NCI-H128 (cell line): ENCODE measurements around the gene ZNF554.
"Not testable (repeated sequence)": the region's sequence is repeated elsewhere in the genome, so short reads cannot be mapped to it uniquely, and the experiment has no call there.

Experiments used
- DNase-seq: peaks from one replicate; lab custom pipeline; 2025; ENCODE audit not compliant: unreplicated experiment; lab: John Stamatoyannopoulos, UW

The ZNF554 gene

DNA sequence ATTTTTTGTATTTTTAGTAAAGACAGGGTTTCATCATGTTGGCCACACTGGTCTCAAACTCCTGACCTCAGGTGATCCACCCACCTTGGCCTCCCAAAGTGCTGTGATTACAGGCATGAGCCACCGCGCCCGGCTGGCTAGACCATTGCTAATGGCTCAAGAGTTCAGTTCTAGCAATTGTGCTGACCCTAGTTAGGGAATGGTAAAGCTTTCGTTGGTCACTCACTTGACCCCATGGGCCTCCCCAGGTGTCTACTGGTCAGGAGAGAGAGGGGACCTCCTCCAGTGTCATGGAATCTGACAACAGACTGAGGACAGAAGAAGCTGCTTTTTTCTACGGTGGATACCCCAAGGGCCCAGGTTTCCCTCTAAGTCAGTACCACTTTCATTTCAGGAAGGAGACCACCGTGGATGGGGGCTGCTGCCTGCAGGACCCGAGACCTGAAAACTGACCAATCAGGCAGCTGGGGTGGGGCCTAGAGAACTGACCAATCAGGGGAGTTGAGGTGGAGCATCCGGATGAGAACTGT is 46.9 kb downstream of the ZNF554 start:
- DNase-seq: no peak

DNA sequence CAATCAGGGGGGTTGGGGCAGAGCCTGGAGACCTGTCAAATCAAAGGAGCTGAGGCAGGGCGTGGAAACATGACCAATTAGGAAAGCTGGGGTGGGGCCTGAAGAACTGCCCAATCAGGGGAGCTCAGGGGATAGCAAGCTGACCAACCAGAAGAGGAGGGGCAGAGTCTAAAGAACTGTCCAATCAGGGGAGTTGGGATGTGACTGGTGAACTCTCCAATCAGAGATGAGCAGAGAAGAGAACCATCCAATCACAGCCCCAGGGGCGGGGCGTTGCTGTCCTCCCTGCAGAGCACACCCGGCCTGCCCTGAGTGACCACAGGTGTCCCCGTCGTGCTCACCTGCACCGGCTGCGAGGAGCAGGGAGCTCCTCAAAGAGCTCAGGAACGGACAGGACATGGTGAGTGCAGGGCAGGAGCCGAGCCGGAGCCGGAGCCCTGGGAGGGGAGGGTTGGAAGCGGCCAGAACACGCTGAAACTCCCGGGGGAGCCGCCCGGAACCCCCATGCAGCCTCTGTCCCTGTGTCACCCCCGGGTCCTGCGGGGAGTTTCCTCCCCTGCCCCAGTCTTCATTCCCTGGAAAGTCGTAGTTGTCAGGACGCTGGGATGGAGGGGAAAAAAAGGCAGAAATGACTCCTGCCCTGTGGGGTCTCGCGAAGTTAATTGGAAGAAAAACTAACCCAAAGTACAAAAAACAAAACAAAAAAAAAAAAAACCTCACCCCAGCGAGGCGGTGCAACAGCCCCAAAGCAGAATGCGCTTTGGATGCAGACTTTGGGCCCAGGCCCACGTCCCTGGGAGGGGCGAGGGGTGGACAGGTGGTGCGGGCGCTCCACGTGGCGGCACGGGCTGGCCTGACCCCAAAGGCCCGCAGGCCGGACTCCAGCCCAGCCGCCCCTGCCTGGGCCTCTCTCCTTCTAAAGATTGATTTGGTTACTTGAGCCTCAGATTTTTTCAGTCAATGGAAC is 47.6 kb downstream of the ZNF554 start, which contains the start of gene ZNF556:
Gene ZNF556 (plus strand): TSS at position 311 of the 967 bp plus-strand sequence. CDS start 87 bp downstream, at position 398.
- DNase-seq: no peak

DNA sequence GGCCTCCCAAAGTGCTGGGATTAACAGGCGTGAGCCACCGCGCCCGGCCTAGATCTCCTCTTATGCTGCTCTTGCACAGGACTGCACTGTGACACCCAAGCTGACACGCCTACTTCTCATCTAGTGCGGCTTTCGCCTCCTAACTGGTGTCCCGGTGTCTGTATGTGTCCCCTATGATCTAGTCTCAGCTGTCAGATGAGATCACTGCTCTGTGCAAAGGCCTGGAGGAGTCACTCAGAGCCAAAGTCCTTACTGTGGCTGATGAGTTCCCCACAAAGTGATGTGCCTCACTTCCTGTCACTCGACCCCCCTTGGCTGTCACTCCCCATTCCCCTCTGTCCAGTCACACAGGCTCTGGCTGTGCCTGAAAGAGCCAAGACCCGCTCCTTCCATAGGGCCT is 50.0 kb downstream of the ZNF554 start:
- DNase-seq: no peak

DNA sequence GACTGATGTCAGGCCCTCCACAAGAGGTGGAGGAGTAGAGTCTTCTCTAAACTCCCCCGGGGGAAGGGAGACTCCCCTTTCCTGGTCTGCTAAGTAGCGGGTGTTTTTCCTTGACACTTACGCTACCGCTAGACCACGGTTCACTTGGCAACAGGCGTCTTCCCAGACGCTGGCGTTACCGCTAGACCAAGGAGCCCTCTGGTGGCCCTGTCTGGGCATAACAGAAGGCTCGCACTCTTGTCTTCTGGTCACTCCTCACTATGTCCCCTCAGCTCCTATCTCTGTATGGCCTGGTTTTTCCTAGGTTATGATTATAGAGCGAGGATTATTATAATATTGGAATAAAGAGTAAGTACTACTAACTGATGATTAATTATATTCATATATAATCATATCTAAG is 52.5 kb downstream of the ZNF554 start:
- not testable (repeated sequence) for DNase-seq

DNA sequence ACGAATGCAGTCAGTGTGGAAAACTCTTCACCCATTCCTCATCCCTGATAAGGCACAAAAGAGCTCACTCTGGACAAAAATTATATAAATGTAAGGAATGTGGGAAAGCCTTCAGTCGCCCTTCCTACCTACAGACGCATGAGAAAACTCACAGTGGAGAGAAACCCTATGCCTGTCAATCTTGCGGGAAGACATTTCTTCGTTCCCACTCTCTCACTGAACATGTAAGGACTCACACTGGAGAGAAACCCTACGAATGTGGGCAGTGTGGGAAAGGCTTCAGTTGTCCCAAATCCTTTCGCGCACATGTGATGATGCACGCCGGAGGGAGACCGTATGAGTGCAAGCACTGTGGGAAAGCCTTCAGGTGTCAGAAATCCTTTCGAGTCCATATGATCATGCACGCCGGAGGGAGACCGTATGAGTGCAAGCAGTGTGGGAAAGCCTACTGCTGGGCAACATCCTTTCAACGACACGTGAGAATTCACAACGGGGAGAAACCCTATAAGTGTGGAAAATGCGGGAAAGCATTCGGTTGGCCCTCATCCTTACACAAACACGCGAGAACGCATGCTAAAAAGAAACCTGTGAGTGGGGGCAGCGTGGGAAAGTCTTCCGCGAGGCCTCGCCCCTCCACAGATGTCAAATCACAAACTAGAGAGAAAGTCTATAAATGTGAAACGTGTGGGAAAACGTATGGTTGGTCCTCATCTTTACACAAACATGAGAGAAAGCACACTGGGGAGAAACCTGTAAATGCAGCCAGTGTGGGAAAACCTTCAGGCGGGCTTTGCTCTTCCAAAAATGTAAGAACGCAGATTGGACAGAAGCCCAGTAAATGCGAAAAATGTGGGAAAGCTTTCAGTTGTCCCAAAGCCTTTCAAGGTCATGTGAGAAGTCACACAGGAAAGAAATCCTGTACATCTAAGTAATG is 58.0 kb downstream of the ZNF554 start:
- no peak for DNase-seq

DNA sequence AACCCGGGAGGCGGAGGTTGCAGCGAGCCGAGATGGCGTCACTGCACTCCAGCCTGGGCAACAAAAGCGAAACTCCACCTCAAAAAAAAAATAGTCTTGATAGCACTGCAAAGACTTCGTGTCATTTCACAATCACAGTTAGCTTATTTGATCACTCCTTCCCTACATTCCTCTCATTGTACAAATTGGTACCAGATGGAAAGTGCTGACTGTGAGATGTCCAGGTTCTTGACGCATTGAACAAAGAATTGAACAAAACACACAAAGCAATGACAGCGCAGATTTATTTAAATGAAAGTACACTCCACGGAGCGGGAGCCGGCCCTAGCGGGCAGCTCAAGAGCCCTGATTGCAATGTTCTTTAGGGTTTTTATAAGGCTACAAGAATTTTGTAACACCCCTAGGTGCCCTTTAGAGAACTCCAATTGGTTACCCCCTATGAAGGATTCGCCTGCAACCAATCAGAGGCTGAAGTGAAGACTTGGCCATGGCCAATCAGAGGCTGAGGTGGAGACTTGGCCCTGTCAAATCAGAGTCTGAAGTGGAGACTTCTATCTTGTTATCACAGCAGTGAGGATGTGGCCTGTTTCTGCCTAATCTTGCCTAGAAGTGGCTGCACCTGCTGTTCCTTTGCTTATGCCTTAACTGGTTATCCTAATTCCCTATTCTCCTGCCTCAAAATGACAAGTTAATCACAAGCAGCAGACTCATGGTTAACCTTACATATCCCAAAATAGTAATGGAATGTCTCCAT is 64.2 kb downstream of the ZNF554 start:
- no peak for DNase-seq

DNA sequence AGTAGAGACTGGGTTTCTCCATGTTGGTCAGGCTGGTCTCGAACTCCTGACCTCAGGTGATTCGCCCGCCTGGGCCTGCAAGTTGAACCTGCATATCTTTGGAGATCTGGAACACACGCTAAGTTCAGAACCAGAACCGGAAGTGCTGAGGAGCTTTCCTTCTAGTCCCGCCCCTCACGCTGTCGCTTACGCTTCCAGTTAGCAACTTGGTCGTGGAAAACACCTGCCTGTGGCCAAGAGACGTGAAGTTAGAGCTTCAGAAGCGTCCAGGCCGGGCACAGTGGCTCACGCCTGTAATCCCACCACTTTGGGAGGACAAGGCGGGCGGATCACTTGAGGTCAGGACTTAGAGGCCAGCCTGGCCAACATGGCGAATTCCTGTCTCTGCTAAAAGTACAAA is 66.1 kb downstream of the ZNF554 start:
- no peak for DNase-seq
